ENCODE results near the gene CDC34. TPM values are rescaled to one million over a fixed set of nuclear protein-coding genes. Genes with fewer than 3 reads are reported as not detected.

The CDC34 gene
- total and polyA plus RNA-seq, 5 donors from 2014 or later, result 32.2 to 39.2 (median 36.9) TPM

GRCh38 chr19:531009-531752 lies 379 bp upstream of the CDC34 start:
- ATAC-seq (ENCODE audit: low read depth in 2 of 2), result peak; percentile 75 to 80
- peak overlapping the region; percentile 82 for H3K27ac ChIP-seq (ENCODE audit: insufficient read depth, low read length, poor library complexity, severe bottlenecking)
- H3K36me3 ChIP-seq (ENCODE audit: control insufficient read depth, insufficient read depth, low read length), result peaks cover 2% of the 10 kb centered on the region
- no peaks in the 10 kb centered on the region for H3K27me3 ChIP-seq (ENCODE audit: control insufficient read depth, insufficient read depth, low read length)
- H3K4me1 ChIP-seq (ENCODE audit: control insufficient read depth, insufficient read depth, low read length, poor library complexity, severe bottlenecking), result peaks cover 23% of the 10 kb centered on the region
- DNase-seq, result peak; percentile 83 to 93 (median 85)
- peaks cover 0 to 25% (median 4%) of the 10 kb centered on the region in 4 donors for H3K4me1 Mint-ChIP-seq
- H3K27ac Mint-ChIP-seq, result peak overlapping the region; percentile 32 to 69 (median 54)
- no peaks in the 10 kb centered on the region for H3K9me3 ChIP-seq (ENCODE audit: control insufficient read depth in 2 of 2, low read length in 2 of 2)
- H3K4me3 Mint-ChIP-seq, result peak overlapping the region; percentile 72 to 91 (median 84)
- H3K4me3 ChIP-seq (ENCODE audit: low read depth, low read length), result no peak overlapping the region
- H3K36me3 Mint-ChIP-seq, result no peaks in the 10 kb centered on the region
- H3K27me3 Mint-ChIP-seq, result no peaks in the 10 kb centered on the region
- no peaks in the 10 kb centered on the region for H3K9me3 Mint-ChIP-seq

GRCh38 chr19:532561-533363 lies 1.2 kb downstream of the CDC34 start:
- peaks cover 23% of the 10 kb centered on the region for H3K4me1 ChIP-seq (ENCODE audit: control insufficient read depth, insufficient read depth, low read length, poor library complexity, severe bottlenecking)
- no peak for ATAC-seq (ENCODE audit: low read depth in 2 of 2)
- Mint-ChIP-seq H3K4me1 (peaks cover 0 to 25% (median 4%) of the 10 kb centered on the region in 4 donors), H3K27me3 (no peaks in the 10 kb centered on the region), H3K36me3 (no peaks in the 10 kb centered on the region), H3K9me3 (no peaks in the 10 kb centered on the region), H3K4me3 (peak overlapping the region; percentile 89 to 91 (median 89)), H3K27ac (peak overlapping the region; percentile 76 to 95 (median 91))
- no peaks in the 10 kb centered on the region for H3K27me3 ChIP-seq (ENCODE audit: control insufficient read depth, insufficient read depth, low read length)
- H3K9me3 ChIP-seq (ENCODE audit: control insufficient read depth in 2 of 2, low read length in 2 of 2), result no peaks in the 10 kb centered on the region
- peak overlapping the region; percentile 61 for H3K27ac ChIP-seq (ENCODE audit: insufficient read depth, low read length, poor library complexity, severe bottlenecking)
- peaks cover 13% of the 10 kb centered on the region for H3K36me3 ChIP-seq (ENCODE audit: control insufficient read depth, insufficient read depth, low read length)
- H3K4me3 ChIP-seq (ENCODE audit: low read depth, low read length), result peak overlapping the region; percentile 61
- DNase-seq, result peak in 2 of 3 donors; percentile 55 to 73

GRCh38 chr19:533364-534058 lies 2.0 kb downstream of the CDC34 start:
- peak overlapping the region; percentile 26 to 91 (median 62) for H3K27ac Mint-ChIP-seq
- peak overlapping the region; percentile 61 for H3K27ac ChIP-seq (ENCODE audit: insufficient read depth, low read length, poor library complexity, severe bottlenecking)
- ATAC-seq (ENCODE audit: low read depth in 2 of 2), result no peak

GRCh38 chr19:534088-534487 lies 2.5 kb downstream of the CDC34 start:
- no peaks in the 10 kb centered on the region for H3K27me3 Mint-ChIP-seq
- Histone ChIP-seq H3K9me3 (ENCODE audit: control insufficient read depth in 2 of 2, low read length in 2 of 2) (no peaks in the 10 kb centered on the region), H3K4me1 (ENCODE audit: control insufficient read depth, insufficient read depth, low read length, poor library complexity, severe bottlenecking) (peaks cover 23% of the 10 kb centered on the region), H3K4me3 (ENCODE audit: low read depth, low read length) (no peak overlapping the region), H3K27me3 (ENCODE audit: control insufficient read depth, insufficient read depth, low read length) (no peaks in the 10 kb centered on the region), H3K27ac (ENCODE audit: insufficient read depth, low read length, poor library complexity, severe bottlenecking) (peak overlapping the region; percentile 14), H3K36me3 (ENCODE audit: control insufficient read depth, insufficient read depth, low read length) (peaks cover 23% of the 10 kb centered on the region)
- no peaks in the 10 kb centered on the region for H3K9me3 Mint-ChIP-seq
- H3K4me3 Mint-ChIP-seq, result peak overlapping the region in 2 of 4 donors; percentile 61 to 89
- ATAC-seq (ENCODE audit: low read depth in 2 of 2) (no peak), DNase-seq (no peak)
- H3K4me1 Mint-ChIP-seq, result peaks cover 0 to 24% (median 6%) of the 10 kb centered on the region in 4 donors
- peaks cover 5% of the 10 kb centered on the region for H3K36me3 Mint-ChIP-seq
- H3K27ac Mint-ChIP-seq, result no peak overlapping the region

More at GRCh38 chr19:533364-534058, 2.0 kb downstream of the CDC34 start:
- H3K27me3 ChIP-seq (ENCODE audit: control insufficient read depth, insufficient read depth, low read length), result no peaks in the 10 kb centered on the region
- peak overlapping the region; percentile 61 to 91 (median 89) for H3K4me3 Mint-ChIP-seq
- no peak overlapping the region for H3K4me3 ChIP-seq (ENCODE audit: low read depth, low read length)
- H3K4me1 Mint-ChIP-seq, result peaks cover 0 to 25% (median 6%) of the 10 kb centered on the region in 4 donors
- H3K9me3 Mint-ChIP-seq, result no peaks in the 10 kb centered on the region
- H3K36me3 ChIP-seq (ENCODE audit: control insufficient read depth, insufficient read depth, low read length), result peaks cover 21% of the 10 kb centered on the region
- no peaks in the 10 kb centered on the region for H3K9me3 ChIP-seq (ENCODE audit: control insufficient read depth in 2 of 2, low read length in 2 of 2)
- no peak for DNase-seq
- H3K4me1 ChIP-seq (ENCODE audit: control insufficient read depth, insufficient read depth, low read length, poor library complexity, severe bottlenecking), result peaks cover 23% of the 10 kb centered on the region
- H3K27me3 Mint-ChIP-seq, result no peaks in the 10 kb centered on the region
- peaks cover 5% of the 10 kb centered on the region for H3K36me3 Mint-ChIP-seq

- DNase-seq (no peak), ATAC-seq (ENCODE audit: low read depth in 2 of 2) (no peak)
- Histone ChIP-seq H3K4me1 (ENCODE audit: control insufficient read depth, insufficient read depth, low read length, poor library complexity, severe bottlenecking) (peaks cover 23% of the 10 kb centered on the region), H3K4me3 (ENCODE audit: low read depth, low read length) (no peak overlapping the region), H3K27me3 (ENCODE audit: control insufficient read depth, insufficient read depth, low read length) (no peaks in the 10 kb centered on the region), H3K27ac (ENCODE audit: insufficient read depth, low read length, poor library complexity, severe bottlenecking) (no peak overlapping the region), H3K9me3 (ENCODE audit: control insufficient read depth in 2 of 2, low read length in 2 of 2) (no peaks in the 10 kb centered on the region), H3K36me3 (ENCODE audit: control insufficient read depth, insufficient read depth, low read length) (peaks cover 23% of the 10 kb centered on the region)
- Mint-ChIP-seq H3K27ac (peak overlapping the region in 1 of 3 donors; percentile 41), H3K4me3 (peak overlapping the region in 3 of 4 donors; percentile 25 to 69 (median 62)), H3K9me3 (no peaks in the 10 kb centered on the region), H3K36me3 (peaks cover 5% of the 10 kb centered on the region), H3K27me3 (no peaks in the 10 kb centered on the region), H3K4me1 (peaks cover 0 to 22% (median 6%) of the 10 kb centered on the region in 4 donors)
Observed at GRCh38 chr19:535017-535835, 3.7 kb downstream of the CDC34 start.

GRCh38 chr19:536031-536880 lies 4.7 kb downstream of the CDC34 start:
- no peak overlapping the region for H3K27ac Mint-ChIP-seq
- H3K9me3 ChIP-seq (ENCODE audit: control insufficient read depth in 2 of 2, low read length in 2 of 2), result no peaks in the 10 kb centered on the region
- no peaks in the 10 kb centered on the region for H3K9me3 Mint-ChIP-seq
- peaks cover 0 to 22% (median 6%) of the 10 kb centered on the region in 4 donors for H3K4me1 Mint-ChIP-seq
- peaks cover 5% of the 10 kb centered on the region for H3K36me3 Mint-ChIP-seq
- no peak overlapping the region for H3K27ac ChIP-seq (ENCODE audit: insufficient read depth, low read length, poor library complexity, severe bottlenecking)
- peaks cover 23% of the 10 kb centered on the region for H3K36me3 ChIP-seq (ENCODE audit: control insufficient read depth, insufficient read depth, low read length)
- DNase-seq (no peak), ATAC-seq (ENCODE audit: low read depth in 2 of 2) (no peak)
- H3K4me3 Mint-ChIP-seq, result no peak overlapping the region
- H3K27me3 Mint-ChIP-seq, result no peaks in the 10 kb centered on the region
- H3K4me3 ChIP-seq (ENCODE audit: low read depth, low read length), result no peak overlapping the region
- no peaks in the 10 kb centered on the region for H3K27me3 ChIP-seq (ENCODE audit: control insufficient read depth, insufficient read depth, low read length)
- peaks cover 18% of the 10 kb centered on the region for H3K4me1 ChIP-seq (ENCODE audit: control insufficient read depth, insufficient read depth, low read length, poor library complexity, severe bottlenecking)

Measured in CD4-positive, CD25-positive, alpha-beta regulatory T cell (primary cell).